NCI-H2107 treated with DMSO at 0.1 percent for 48 hours (cell line): ENCODE data around the gene GMIP.
"Not testable (repeated sequence)": the region's sequence is repeated elsewhere in the genome, so short reads cannot be mapped to it uniquely, and the experiment has no call there.

ENCODE experiments used
- DNase-seq: peaks from one replicate; lab custom pipeline; 2025; ENCODE audit not compliant: unreplicated experiment; lab: John Stamatoyannopoulos, UW

Gene GMIP

DNA sequence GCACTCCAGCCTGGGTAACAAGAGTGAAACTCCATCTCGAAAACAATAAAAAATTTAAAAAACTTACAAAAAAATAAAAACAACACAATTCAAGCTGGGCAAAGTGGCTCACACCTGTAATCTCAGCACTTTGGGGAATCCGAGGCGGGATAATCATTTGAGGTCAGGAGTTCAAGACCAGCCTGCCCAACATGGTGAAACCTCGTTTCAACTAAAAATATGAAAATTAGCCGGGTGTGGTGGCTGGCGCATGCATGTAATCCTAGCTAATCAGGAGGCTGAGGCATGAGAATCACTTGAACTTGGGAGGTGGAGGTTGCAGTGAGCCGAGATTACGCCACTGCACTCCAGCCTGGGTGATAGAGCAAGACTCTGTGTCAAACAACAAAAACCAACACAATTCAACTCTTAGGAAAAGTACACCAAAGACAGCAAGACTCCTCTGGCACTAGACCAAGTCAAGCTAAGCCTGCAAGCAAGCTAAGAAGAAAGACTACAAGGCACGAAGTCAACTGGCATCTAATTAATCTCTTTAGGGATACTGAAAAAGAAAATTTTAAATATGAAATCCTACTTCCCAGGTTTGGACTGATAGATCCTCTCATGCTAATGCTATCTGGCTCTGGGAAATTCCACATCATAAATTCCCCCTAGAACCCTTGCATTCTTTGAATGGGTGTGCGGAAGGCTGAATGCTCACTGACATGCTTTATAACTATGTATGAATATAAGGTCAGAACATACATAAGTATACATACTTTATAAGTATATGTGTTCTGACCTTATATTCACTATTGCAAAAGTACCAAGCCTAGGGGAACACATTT lies 32.9 kb downstream of the GMIP start:
- no peak for DNase-seq

DNA sequence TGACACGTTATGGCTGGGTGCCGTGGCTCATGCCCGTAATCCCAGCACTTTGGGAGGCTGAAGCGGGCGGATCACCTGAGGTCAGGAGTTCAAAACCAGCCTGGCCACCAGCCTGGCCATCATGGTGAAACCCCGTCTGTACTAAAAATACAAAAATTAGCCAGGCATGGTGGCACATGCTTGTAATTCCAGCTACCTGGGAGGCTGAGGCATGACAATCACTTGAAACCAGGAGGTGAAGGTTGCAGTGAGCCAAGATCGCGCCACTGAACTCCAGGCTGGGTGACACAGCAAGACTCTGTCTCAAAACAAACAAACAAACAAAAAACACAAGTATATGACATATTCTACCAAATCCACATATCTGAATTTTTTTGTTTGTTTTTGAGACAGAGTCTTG lies 36.8 kb downstream of the GMIP start:
- not testable (repeated sequence) for DNase-seq

DNA sequence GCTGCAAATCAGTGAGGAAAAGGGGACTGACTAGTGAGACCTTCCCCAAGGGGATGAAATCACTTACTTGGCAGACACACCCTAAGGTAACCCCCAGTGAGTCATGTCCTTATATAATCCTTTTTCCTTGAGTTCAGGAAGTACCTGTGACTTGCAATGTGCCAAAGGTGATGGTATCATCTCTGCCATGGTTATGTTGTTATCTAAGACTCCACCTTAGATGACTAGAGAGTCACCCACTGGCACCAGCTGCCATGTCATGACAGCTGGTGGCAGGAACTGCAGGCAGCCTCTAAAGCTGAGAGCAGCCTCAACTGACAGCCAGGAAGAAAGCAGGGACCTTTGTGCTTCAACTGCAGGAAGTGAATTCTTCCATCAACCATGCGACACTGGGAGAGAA lies 37.4 kb downstream of the GMIP start:
- no peak for DNase-seq

DNA sequence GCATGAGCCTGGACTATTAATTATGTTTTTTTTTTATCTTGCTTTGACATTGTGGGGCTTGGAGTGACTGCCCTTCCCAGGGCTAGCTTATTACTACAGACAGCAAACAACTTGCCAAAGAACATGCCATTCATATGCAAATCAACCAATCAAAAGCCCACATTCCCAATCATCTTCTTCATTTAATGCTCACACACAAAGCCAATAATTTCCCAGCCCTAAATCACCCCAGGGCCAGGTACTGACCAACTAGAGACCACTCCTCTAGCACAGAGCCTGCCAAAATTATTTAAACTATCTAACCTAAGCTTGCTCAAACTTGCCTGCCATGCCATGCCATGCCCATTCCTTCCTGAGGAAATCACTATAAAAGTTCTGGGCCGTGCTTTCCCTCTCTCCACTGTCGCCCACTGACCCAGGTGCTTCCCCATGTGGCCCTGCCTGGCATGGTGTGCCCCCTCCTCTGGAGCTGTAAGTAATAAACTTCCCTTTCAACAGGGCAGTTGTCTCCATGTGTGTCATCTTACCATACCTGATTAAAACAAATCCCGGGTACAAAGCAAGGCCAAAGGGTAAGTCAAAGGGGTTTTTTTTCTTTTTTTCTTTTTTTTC lies 40.6 kb downstream of the GMIP start:
- DNase-seq: no peak

DNA sequence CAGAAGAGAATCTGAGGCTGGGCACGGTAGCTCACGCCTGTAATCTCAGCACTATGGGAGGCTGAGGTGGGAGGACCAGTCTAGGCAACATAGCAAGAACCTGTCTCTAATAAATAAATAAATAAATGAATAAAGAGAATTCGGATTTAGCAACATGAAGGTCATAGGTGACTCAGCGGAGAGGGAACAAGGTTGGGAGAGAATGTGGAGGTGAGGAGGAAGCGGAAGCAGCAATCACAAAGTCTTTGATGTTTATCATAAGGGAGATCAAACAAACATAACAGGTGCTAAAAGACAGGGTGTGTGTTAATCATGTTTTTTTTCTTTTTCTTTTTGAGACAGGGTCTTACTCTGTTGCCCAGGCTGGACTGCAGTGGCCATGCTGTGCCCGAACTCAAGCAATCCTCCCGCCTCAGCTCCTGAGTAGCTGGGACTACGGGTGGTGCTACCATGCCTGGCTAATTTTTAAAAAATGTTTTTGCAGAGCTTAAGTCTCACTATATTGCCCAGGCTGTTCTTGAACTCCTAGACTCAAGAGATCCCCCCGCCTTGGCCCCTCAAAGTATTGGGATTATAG lies 41.2 kb downstream of the GMIP start:
- DNase-seq: no peak

DNA sequence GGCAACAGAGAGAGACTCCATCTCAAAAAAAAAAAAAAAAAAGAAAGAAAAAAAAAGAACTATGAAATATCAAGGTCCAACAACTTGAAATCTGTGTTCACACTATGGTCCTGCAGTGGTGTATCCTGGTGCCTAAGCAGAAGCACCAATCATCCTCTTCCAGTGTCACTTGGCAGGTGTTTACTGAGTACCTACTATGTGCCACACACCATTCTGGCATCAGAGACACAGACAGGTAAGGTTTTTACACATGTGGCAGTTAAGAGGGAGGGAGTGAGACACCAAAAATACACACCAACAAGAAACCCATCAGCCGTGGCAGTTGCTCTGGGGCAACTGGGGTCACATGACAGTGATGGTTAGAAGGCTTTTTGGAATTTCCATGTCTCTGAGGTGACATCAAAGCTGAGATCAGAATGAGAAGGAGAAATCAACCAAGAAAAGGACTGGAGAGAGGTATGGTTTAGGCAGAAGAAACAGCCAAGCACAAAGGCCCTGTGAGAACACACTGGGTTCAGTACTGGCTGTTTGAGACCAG lies 42.6 kb downstream of the GMIP start:
- no peak for DNase-seq

DNA sequence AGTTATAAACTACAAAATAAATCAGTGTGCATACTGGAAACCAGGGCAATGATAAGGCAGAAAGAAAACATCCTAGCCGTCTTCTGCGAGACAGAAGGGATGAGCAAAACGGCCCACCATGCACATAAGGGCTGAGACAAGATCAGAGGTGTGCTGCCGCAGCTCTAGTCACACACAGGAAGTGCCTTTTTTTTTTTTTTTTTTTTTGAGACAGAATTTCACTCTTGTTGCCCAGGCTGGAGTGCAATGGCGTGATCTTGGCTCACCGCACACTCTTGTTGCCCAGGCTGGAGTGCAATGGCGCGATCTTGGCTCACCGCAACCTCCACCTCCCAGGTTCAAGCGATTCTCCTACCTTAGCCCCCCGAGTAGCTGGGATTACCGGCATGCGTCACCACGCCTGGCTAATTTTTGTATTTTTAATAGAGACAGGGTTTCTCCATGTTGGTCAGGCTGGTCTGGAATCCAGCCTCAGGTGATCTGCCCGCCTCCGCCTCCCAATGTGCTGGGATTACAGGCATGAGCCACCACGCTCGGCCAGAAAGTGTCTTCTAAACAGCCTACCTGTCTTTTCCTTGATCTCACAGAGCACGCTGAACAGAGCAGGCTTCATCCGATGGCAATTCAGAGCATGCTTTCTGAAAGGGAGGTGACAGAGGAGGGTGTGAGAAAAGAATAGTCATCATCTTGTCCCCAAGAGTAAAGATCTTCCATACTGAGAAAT lies 44.6 kb downstream of the GMIP start:
- DNase-seq: not testable (repeated sequence)

DNA sequence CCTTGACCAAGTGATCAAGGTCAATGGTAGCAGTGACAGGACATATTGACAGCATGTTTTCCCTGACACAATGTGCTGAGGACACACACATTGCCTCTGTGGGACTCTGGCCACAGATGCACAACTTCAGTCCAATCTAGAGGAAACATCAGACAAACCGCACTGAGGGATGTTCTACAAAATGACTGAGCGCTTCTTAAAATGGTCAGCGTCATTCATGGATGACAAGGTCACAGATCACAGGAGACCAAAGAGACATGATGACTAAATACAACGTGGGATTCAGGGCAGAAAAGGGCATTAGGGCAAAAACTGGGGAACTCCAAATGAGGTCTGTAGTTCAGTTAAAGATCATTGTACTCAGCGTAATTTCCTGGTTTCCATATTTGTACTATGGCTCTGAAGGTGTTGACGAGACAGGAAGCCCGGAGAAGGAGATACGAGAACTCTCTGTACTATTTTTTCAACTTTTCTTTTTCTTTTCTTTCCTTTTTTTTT lies 45.6 kb downstream of the GMIP start:
- DNase-seq: no peak

DNA sequence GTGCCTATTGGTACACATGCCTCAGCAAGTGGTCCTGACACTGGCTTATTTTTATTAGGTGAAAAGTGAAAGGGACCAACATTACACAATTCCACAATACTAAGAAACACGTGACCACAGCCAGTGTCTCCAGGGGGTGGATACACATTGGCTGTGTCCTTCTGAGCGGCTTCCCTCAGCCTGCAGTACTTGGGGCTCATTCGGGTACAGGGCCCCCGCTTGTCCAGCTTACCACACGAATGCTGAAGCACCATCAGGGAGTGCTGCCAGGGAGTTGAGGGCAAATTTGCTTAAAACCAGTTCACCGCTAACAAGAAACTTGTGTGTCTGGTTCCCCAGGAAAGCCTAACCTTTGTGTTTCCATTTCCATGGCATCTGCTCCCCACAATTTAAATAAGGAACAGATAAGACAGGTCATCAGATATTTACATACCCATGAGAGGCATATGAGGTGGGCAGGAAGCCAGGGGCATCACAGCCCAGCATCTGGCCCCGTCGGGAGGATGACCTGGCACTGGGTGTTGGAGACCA lies 48.2 kb downstream of the GMIP start:
- DNase-seq: no peak

DNA sequence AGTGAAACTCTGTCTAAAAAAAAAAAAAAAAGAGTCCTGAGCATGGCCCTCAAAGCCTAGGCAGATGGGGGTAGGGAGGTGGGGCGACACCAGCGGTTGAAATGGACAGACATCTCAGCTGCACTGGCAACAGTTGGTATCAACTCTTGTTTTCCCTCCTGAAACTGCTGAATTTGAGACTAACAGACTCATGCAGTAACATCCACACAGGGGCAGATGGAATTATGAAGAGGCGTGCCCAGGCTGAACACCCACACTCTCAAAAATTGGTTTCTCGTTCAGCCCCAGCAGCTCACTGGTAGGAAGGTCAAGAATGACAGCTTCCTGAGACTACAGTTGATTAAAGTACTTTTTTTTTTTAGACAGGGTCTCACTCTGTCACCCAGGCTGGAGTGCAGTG lies 49.1 kb downstream of the GMIP start:
- no peak for DNase-seq

DNA sequence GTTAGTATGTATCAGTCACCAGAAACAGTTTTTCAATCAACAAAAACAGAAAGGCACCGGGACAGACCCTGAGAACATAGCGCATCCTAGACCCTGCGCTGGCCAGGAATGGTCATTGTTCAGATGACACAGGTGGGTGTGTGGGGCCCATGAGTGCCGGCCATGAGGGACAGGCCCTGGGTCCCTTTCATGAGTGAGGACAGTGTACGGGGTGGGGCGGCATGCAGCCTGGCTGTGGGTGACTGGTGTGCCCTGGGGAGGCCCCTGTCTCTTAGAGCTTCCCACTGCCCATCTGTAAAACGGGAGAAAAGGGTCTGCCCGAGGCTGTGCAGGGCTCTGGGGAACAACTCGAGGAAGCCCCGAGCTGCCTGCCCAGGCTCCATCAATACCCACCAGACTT lies 50.8 kb downstream of the GMIP start:
- no peak for DNase-seq

DNA sequence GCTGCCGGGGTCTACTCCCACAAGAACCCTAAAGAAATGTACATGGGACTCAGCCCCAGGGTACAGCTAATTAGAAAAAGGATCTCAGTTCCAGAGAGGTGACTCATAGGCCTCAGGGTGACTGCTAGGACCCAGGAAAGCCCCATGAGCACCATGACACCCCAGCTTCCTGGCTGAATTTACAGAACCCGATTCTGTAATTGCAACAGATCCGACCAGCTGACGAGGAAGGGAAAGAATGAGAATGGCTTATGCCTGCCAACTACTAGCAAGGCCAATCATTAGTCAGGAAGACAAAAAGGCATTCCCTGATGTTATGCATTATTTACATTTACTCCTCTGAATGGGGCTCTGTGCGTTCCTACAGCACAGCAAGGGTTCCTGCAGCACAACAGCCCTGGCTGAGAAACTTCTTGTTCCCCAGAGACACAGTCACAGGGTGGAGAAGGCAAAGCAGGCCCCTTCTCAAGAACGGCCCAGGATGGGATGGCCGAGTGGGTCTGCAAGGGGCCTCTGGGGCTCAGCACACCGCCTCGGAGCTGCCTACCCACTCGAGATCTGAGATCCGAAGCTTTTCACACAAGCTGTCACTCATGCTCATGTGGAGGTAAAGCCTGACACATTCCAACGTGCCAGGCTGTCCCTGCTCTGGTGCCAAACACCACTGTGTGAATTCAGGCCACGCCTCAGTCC lies 52.2 kb downstream of the GMIP start:
- no peak for DNase-seq

DNA sequence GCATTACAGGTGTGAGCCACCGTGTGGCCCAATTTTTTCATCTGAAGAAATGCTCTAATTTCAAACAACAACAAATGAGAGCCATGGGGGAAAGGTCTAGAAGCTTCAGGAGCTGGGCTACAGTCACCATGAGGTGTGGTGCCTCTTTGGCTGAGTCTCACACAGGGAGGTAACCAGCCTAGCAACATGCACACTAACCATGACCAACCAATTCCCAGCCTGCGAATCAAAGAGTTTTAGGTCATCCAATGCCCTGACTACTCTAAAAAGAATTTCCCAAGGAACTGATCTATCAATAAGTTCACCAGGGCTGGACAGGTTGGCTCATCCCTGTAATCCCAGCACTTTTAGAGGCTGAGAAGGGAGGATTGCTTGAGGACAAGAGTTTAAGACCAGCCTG lies 54.9 kb downstream of the GMIP start:
- no peak for DNase-seq

DNA sequence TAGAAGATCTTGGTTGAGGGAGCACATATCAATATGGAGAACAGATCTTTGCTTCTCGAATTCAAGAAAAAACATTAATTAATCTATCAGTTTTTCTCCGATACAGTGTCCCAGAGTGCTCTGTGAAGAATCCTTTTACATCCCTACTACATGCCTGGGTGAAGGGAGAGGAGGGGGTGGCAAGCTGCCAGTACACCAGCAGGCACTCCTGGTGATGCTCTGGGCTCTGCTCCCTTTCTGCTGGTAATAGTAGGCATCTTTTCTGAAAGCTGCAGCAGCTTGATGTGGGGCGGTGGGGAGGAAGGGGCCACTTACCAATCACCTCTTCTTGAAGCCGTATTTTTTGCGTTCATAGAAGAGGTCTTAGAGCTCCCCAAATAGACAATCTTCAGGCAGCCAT lies 55.7 kb downstream of the GMIP start:
- no peak for DNase-seq

DNA sequence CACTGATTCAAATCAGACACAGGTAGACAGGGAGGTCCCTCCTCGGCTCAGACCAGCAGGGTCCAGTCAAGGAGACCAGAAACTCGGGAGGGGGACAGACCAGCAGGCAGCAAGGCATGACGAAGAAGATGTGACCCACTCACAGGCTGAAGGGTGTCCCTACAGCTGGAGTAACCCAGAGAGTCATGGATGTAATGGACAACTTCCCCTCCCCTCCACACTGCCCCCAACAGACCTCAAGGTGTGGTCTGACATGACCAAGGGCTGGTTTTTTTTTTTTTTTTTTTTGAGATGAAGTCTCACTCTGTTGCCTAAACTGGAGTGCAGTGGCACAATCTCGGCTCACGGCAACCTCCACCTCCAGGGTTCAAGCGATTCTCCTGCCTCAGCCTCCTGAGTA lies 59.1 kb downstream of the GMIP start:
- no peak for DNase-seq

DNA sequence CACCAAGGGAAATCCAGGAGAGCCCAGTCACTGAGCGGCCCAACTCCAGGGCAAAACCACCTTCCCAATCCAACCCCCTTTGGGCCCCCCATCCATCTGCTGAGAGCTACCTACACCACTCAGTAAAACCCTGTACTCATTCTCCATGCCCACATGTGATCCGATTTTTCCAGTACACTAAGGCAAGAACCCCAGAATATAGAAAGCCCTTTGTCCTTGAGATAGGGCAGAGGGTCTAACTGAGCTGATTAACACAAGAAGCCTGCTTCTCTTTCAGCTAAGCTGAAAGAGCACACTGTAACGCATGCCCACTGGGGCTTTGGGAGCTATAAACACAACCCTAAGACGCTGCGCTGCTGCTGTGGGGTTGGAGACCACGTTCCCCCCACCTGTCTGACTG lies 61.0 kb downstream of the GMIP start:
- DNase-seq: no peak

DNA sequence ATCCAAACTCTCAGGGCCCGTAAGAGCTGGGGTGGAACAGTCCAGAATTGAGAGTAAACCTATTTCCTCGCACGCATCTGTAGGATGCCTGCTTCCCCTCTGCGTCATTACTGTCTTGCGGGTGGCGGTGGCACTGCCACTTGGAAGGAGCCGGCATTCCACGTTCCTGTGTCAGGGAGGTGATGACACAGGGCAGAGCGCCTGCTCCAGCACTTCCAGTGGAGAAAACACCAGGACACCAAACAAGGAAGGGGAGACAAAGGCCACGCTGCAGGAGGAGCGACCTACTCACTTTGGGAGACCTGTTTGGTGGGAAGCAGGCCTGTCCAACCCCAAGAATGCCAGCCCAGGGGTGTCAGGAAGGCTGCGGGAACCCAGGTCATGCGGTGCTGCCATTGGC lies 62.1 kb downstream of the GMIP start:
- DNase-seq: no peak

DNA sequence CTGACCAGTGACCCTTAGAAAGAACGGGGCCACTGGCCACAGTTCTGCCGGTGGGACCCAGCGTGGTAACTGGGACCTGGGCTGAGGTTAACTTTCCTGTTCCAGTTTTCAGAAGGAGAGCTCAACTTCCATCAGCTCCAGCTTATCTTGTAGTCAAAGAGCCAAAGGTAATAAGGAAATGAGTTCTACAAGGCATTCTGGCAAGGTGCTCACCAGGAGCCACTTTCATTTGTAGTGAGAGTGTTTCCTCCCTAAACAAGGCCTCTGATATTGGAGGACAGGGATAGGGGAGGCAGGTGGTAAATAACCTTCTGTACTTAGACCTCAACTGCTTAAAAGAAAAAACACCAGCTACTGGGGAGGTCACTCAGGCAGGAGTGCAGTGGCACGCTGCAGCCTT lies 63.0 kb downstream of the GMIP start:
- DNase-seq: no peak

DNA sequence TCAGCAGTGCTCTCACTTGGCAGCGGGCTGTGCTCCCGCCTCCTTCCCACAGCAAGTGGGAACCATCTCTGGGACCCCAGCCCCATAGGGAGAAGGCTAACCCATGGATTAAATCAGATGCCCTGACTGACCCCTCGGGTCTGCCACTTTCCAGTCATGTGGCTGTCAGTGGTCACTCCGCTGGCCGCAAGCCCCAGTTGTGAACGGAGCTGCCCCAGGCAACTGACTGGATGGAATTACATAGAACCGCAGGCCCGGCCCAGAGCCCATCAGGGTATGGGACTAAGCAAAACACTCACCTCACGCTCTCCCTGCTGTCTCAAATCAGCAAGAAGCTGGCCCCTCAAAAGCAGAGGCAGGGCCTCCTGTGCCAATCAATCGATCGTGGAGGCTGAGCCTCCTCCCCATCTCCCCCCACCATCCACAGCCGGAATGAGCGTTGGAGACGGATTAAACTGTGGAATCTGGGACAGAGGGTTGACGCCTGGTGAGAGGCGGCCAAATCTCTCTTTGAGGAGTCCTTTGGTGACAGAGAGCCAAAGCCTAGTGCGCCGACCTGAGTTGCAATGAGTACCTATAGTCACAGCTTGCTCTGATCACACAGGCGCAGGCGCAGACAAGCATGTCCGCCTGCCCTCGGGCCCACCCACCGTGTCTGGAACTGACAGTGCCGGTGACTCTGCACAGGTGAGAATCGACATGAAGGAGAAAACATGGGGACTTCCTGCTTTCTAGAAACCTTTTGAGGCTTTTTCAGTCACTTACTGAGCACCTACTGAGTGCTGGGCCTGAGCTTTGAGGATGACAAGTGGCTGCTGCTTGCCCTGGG lies 63.7 kb downstream of the GMIP start:
- DNase-seq: no peak
